Measurements from ENCODE around the gene EZR. TPM values are rescaled to one million over a fixed set of nuclear protein-coding genes. Genes with fewer than 3 reads are reported as not detected.

The EZR gene
- total and polyA plus RNA-seq, 9 of the 15 experiments (the other 6 are each of a cell fraction or from before 2014, with no cell fraction given) = 36.5 to 162 (median 104) TPM

- POLR2A ChIA-PET = no interaction called here
- H4K20me1 ChIP-seq (replicated peaks; ENCODE audit: control insufficient read depth, insufficient read depth, low read length) = no peaks in the 10 kb centered on the region
- peaks cover 8% of the 10 kb centered on the region for H3K9me1 ChIP-seq (ENCODE audit: control insufficient read depth, insufficient read depth, low read length)
- CTCF ChIA-PET (ENCODE audit: low intra/inter-chr PET ratio) = no interaction called here
- in situ Hi-C loops (cut with MboI) (no loop called here), intact Hi-C loops (cut with micrococcal nuclease) (no loop called here)
- no peak overlapping the region for H3K9ac ChIP-seq (ENCODE audit: insufficient read depth in 1 of 2, low read depth in 2 of 2, low read length in 2 of 2)
- H3K36me3 ChIP-seq (ENCODE audit: control insufficient read depth, insufficient read depth, low read length) = no peaks in the 10 kb centered on the region
- ATAC-seq (no peak), DNase-seq (ENCODE audit: extremely low read depth in 1 of 4, low spot score in 3 of 4) (peak in 2 of 4 experiments; percentile 34 to 42), FAIRE-seq (no peak)
- H3K27ac ChIP-seq (ENCODE audit: extremely low read depth, low read depth, low read length) = no peak overlapping the region
- 66% methylated on average over 7 of the region's 7 CpGs for WGBS (ENCODE audit: insufficient coverage, low coverage, missing lambda C conversion rate)
- H3K4me1 ChIP-seq (replicated peaks in 1 of 2; ENCODE audit: control insufficient read depth in 2 of 2, insufficient read depth in 2 of 2, low read length in 2 of 2) = peaks cover 11 to 44% of the 10 kb centered on the region in 2 experiments
- H3K79me2 ChIP-seq (ENCODE audit: control insufficient read depth, insufficient read depth, low read length) = peaks cover 4% of the 10 kb centered on the region; the same call in 2 of the 3 replicates
- H3K4me2 ChIP-seq (ENCODE audit: insufficient read depth, low read length) = no peak overlapping the region
- H3K4me3 ChIP-seq = no peak overlapping the region
- no peaks in the 10 kb centered on the region; a peak in 1 of 5 replicates for H3K27me3 ChIP-seq (ENCODE audit: control insufficient read depth in 2 of 2, insufficient read depth in 2 of 2, low read length in 2 of 2)
- no peak overlapping the region for H2AFZ ChIP-seq (ENCODE audit: low read depth, low read length)
- no peaks in the 10 kb centered on the region; the same call in 1 of the 2 replicates for H3K9me3 ChIP-seq (replicated peaks; ENCODE audit: control insufficient read depth, insufficient read depth, low read depth, low read length)
- no TSS peak for BruUV-seq (replicated peaks)
- TF ChIP-seq FOXA1 (IDR thresholded peaks at IDR 0.05; ENCODE audit: borderline replicate concordance) (peak; percentile 89), ZNF347 (CRISPR knock-in tag; IDR thresholded peaks at IDR 0.05; ENCODE audit: low read depth) (no peak), HSF4 (CRISPR knock-in tag; IDR thresholded peaks at IDR 0.05; ENCODE audit: borderline replicate concordance) (no peak), NCOR1 (IDR thresholded peaks at IDR 0.05) (no peak), CTBP1 (IDR thresholded peaks at IDR 0.05; ENCODE audit: borderline replicate concordance) (no peak), ELK3 (CRISPR knock-in tag; IDR thresholded peaks at IDR 0.05) (no peak), KDM1A (IDR thresholded peaks at IDR 0.05) (peak; percentile 44 to 53; a peak in 2 of 4 replicates), ELF1 (tag; IDR thresholded peaks at IDR 0.05) (no peak), E2F8 (IDR thresholded peaks at IDR 0.05; ENCODE audit: low read depth, partially characterized antibody) (no peak), RCOR1 (IDR thresholded peaks at IDR 0.05; ENCODE audit: borderline replicate concordance in 1 of 2, low read depth in 2 of 2, low read length in 2 of 2) (0 out of 4 replicates have a peak, but pooled peaks of 1 of the 2 experiments have one; percentile 8), UBTF (IDR thresholded peaks at IDR 0.05; ENCODE audit: borderline replicate concordance in 1 of 2, low read depth in 2 of 2, low read length in 2 of 2) (no peak), SMARCE1 (IDR thresholded peaks at IDR 0.05) (peak; percentile 44; the same call in 1 of the 2 replicates), CBX3 (IDR thresholded peaks at IDR 0.05; ENCODE audit: borderline replicate concordance in 1 of 2, low read length in 2 of 2) (no peak), CBFA2T3 (IDR thresholded peaks at IDR 0.05) (peak; percentile 47; the same call in 1 of the 2 replicates), MEIS2 (IDR thresholded peaks at IDR 0.05; ENCODE audit: partially characterized antibody) (peak; percentile 4), PTRF (tag; IDR thresholded peaks at IDR 0.05) (no peak), MLX (CRISPR knock-in tag; conservative IDR thresholded peaks at IDR 0.05) (no peak)
These were observed 29.3 kb upstream of the EZR start for GRCh38 chr6:158848490-158848895.
